ENCODE measurements around the gene ATRNL1.

ATRNL1 gene

DNA sequence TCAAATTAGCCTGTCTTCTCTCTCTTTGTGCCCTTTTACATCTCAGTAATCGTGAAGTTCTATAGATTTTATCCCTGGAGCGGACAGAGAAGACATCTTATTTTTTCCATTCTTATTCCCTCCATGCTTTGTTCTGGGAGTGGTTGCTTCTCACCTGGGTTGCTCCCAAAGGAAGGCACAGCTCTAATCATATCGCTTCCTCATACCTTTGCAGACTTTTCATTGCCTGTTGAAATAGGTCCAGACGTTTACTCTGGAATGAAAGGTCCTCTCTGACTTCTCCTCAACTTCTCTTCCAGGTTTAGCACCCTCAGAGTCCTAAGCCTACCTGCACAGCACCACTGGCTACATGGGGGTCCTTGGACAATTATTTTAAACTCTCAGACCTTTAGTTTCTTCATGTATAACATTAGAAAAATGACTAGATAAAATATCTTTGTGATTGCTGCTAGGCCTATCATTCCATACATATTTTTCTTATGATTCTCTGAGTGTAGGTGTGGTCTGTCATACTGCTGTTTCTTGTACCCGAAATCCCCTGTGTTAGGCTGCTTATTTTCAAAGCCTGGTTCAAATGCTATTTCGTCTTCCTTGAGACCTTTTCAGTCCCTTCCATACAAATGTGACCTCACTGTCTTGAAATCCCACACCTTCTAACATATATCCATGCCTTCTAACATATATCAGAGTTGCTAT lies 761.7 kb downstream of the ATRNL1 start:
- DNase-seq = no peak

DNA sequence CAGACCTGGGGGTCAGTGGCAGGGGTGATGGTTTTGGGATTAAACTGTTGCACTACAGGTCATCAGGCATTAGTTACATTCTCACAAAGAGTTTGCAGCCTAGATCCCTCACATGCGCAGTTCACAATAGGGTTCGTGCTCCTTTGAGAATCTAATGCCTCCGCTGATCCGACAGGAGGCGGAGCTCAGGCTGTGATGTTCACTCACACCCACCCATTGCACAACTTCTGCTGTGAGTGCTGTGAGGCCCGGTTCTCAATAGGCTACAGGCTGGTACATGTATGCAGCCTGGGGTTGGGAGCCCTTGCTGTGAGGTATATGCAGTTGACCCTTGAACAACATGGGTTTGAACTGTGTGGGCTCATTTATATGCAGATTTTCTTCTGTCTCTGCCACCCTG lies 763.4 kb downstream of the ATRNL1 start:
- DNase-seq = no peak

DNA sequence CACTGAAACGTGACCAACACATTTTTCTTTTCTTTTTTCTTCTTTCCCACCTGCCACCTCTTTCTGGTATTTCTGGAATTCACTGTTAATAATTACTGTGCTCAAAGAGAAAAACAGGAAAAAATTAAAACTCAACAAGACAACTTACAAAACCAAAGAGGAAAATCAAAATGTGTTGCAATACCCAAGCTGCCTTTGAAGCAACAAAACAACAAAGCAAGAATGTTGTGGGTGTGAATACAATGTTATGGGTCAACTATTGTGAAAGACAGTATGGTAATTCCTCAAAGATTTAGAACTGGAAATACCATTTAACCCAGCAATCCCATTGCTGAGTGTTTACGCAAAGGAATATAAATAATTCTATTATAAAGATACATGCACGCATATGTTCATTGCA lies 764.7 kb downstream of the ATRNL1 start:
- no peak for DNase-seq

DNA sequence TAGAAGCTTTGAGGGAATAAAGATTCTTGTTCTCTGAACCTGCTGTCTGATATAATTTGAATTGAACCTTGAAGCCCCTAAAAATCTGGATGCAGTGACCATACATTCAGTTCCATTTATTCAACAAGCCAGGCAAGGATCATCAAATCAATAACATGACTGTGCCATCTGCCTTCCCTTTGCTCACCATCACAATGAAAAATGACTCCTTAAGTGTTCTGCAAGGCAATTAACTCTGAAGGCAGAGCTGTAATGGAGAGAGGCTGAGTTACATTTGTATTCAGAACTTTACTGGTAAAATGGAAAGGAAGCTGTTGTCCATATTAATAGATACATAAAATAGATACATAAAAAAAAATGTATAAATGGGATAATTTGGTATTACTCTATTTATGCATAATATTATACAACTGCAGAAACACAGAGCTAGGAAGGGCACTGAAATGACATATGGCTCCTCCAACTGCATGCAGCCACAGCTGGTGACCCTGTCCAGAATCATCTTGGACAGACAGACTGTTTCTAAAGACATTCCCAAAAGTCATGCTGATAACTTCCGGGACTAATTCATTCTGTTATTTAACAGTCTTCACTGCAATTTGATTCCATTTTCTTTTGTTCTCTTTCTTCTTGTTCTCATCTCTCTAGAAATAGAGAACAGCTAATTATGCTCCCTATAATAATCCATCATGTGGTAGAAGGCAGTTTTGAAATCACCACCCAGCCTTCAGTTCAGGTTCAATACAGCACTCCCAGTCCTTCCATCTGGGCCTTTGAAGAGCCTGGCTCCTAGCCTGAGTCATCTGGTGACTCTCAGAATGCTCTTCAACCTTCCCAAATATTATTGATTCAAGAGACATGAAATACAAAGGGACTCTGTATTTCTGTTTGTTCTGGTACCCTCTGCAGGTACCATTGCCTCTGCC lies 767.3 kb downstream of the ATRNL1 start:
- no peak for DNase-seq

DNA sequence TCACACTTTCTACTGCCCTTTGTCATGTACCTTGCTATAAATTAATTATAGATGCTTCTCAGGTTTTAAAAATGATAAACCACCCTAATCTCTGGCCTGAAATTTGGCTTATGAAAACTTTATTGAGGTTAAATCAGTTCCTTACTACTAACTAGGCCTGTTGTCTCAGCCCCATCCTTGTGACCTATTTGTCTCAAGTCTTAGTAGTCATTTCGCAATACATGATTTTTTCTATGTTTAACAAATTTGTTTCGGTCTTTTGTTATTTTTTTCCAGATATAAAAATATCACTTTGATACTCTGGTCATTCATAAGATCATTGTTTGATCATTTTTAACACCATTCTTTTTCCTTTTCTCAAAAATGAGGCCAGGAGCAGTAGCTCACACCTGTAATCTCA lies 768.3 kb downstream of the ATRNL1 start:
- no peak for DNase-seq

DNA sequence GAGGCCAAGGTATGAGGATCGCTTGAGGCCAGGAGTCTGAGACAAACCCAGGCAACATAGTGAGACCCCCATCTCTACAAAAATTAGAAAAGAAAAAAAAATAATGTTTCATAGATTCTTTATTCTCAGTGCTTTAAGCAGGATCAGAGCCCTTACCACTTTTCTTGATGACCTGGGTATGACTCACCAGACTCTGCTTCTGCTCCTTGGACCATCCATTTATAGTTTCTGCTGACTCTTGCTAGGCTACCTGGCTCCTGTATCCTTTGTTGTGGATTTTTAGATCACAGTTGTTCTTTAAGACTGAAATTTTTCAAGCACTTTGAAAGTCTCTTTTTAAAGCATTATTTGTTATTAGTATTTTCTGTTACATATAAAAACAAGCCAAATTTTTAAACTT lies 768.7 kb downstream of the ATRNL1 start:
- no peak for DNase-seq

DNA sequence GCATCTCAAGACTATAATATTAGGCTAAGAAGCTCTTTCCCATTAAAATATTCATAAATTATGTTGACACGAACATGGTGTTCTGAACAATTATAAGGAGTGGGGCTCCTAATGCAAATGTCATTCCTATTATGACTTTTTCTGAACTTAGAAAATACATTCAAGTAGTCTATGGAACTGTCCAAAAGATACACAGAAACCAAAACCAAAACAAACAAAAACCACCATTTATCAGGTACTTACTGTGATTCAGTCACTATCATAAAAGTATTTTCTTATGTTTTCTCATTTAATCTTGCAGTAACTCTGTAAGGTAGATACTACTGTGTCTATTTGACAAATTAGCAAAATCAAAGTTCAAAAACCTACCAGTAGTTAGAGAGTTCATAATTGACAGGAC lies 773.0 kb downstream of the ATRNL1 start:
- DNase-seq = no peak

DNA sequence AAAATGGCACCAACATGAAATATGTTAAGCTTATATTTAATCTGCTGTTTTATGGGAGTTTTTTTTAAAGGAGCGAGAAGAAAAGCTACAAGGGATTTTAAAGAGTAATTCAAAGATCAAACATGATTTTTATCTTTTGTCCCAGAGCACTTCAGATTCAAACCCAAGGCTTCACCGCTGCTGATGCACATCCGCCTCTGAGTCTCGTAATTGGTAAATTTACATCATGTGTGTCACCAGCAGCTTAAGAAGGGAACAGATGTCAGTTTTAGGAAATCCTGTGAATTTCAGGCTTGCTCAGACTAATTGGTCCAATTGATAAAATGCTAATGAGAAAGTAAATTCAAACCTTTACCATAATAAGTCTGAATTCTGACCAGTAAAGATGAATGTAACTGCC lies 773.5 kb downstream of the ATRNL1 start:
- no peak for DNase-seq

DNA sequence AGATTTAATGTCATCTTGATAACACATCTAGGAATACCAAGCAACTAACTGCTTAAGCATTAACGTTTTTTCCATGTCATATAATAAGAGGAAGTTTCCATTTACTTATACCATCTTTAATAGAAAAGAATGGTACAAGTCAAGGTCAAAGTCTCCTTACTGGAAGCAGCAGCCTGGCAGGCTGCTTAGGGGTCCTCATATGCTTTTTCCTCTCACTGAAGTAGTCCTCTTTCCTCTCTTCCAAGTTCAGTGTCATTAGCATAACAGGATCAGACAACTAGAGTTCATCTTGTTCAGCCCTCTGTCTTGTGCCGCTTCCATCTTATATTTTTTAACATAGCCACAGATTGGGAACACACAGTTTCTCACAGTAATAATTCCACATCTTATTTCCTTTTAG lies 774.1 kb downstream of the ATRNL1 start:
- DNase-seq = no peak

DNA sequence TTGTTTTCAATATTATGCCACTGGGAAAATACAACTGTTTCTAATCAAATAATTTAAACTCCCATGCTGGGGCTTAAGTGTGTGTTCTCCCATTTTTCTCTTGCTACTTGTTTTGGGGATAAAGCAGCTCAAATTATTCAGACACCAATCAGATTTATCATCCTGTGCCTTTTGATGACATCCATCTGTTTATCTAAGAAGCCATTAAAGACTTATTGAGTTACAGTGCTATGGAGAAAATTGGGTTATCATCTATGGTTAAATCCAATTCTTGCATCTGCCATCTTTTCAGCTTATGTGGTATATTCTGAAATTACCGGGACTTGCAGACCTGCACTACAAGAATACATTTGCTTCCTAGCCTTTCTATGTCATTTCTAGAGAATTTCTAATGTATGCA lies 778.7 kb downstream of the ATRNL1 start:
- DNase-seq = no peak

DNA sequence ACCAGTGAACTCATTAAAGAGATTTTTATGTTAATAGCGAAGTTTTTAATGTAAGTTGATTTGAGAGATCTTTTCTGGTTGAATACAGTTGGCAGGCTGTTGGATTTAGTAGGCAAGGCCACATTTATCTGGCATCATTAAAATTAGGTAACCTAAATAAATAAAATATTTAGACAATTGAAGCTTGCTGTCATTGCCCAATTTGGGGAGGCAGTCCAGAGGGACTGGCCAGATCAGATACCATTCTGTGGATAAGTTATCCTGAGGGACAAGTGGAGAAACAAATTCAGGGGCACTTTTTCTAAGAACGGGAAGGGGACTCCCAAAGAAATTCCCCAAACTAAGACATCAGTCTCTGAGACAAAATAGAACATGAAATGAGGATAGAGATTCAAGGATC lies 782.0 kb downstream of the ATRNL1 start:
- DNase-seq = no peak

DNA sequence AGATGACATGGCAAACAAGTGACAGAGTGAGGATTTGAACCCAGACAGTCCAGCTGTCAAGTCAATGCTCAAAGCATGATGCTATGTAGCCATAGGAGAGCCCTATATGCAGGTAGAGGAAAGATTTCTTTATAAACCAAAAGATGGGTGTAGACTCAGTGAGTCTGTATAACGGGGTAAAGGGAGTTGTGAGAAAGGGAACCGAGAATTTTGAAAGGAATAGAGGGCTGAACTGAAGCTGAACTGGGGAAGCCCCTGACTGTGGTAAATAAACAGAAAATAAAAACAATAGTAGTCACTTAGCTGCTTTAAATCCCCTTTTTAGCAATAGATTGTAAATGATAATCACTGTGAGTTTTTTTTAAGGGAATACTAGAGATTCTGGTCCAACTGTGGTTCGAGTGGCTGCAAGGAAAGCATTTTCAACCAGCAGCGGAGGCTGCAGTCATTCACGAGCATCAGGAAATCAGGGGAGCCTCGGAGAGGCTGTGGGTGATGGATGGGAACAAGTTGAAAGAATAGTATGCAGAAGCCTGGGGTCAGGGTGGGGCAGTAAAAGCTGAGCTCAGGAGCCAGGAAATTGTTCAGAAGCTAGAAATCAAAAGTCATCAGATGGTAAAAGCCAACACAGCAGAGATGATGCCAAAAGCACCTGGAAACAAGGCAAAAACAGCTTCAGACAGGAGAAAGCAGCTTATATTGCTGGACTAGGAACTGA lies 786.4 kb downstream of the ATRNL1 start:
- DNase-seq = no peak

DNA sequence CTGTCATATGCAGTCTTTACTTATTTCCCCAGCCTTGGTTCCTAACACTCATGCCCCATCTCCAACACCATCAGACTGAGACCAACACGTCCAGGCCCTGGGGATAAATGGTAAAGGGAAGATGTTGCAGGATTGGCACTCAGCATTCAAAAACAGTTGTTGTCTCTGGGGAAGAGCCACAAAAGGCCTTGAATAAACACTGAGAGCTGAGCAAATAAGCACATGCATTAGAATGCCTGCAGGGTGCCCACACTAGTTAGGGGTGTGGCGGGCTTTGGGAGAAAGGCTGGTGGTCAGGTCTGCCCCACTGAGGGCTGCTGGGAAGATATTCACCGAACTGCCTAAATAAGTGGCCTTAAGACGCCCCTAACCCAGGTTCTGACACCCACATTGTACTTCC lies 788.9 kb downstream of the ATRNL1 start:
- no peak for DNase-seq

DNA sequence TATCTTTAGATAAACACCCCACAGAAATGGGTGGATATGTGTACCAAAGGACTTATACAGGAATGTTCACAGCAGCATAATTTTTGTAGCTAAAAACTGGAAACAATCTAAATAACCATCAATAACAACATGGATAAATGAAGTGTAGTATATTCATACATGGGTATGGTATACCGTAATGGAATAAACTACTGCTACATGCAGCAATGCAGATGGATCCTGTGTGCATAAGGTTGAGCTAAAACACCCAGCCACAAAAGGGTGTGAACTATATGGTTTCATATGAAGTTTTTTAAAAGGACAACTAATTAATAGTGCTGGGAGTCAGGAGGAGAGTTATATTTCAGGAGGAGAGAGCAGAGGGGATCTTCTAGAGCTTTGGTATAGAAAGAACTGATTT lies 790.2 kb downstream of the ATRNL1 start:
- DNase-seq = no peak

DNA sequence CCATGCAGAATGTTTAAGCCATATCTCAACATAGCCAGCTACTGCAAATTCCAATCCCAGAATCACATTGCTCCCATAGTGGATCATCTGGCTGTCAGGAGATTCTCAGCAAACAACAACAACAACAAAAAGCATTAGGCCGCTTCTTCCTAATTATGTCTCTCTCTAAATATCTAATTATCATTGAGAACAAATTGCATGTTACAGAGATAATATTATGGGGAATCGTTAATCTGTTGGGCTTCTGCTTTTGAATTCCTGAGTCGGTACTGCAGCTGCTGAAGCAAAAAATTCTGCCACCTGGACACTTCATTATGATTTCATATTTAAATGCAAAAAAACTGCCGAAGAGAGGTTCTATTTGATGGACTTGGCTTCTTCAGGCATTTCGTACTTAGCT lies 791.2 kb downstream of the ATRNL1 start:
- DNase-seq = no peak

DNA sequence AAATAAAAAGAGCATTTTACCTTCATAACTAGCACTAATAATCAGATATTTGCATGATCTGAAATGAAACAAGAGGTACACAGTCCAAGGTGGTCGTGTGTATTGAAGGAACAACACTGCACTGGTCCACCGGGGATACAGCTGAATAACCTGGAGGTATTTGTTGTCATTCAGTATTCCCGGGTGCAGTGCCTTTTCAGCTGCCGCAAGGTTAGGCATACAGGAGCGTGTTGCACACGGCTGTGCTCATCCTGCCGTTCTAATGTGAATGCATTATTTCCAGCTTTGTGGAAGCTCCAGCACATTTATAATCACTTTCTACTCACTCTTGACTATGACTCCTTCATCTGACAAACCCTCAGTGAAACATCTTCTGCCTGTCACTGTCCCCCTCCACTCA lies 802.0 kb downstream of the ATRNL1 start:
- DNase-seq = no peak

DNA sequence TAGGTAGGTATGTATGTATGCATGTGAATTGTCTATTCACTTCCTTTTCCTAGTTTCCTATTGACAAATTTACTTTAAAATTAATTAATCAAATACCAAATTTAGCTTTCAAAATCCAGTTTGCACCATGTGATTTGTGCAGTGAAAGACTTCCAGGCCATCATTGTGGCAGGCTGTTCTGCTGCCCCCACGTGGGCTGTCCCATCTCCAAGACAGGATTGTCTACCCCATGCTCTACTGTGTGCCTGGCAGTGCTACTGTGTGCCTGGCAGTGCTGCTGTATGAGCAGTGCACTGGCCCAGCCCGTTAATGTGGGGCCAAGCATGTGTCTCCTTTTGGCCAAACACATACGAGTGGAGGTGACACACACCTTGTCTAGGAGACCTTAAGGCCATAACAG lies 805.1 kb downstream of the ATRNL1 start:
- DNase-seq = no peak

DNA sequence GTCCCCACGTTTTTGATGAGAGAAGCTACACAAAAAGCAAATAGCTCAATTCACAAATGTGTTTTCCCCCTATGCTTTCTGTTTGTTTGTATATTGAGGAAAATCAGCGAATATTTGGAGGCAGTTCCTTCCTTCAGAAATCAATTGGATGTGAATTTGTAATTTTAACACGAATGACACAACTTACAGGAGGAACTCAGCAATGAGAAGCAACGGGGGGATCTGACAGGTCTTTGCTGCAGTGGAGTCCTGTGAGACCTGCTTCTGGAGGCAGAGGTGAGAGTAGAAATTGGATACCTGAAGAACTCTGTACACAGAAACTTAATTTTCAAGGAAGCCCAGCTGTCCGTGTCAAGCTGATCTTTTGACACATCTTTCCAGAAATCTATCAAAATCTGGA lies 809.4 kb downstream of the ATRNL1 start:
- no peak for DNase-seq

DNA sequence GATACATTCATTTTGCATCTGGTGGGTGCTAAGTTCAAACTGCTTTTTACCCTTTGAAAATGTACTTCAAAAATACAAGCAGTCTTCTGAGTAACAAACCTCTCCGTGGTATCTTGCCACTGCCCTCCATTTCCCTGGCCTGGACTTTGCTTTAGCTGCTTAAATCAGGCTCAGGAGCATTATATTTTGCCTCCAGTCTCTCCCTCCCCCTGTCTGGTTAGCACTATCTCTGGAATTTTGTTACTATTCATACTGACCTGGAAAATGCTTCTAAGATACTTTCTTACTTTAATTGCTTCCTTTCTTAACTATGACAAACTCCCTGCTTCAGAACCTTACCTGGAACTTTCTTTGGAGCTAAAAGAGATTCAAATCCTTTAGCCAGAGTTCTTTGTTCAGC lies 810.0 kb downstream of the ATRNL1 start:
- no peak for DNase-seq

DNA sequence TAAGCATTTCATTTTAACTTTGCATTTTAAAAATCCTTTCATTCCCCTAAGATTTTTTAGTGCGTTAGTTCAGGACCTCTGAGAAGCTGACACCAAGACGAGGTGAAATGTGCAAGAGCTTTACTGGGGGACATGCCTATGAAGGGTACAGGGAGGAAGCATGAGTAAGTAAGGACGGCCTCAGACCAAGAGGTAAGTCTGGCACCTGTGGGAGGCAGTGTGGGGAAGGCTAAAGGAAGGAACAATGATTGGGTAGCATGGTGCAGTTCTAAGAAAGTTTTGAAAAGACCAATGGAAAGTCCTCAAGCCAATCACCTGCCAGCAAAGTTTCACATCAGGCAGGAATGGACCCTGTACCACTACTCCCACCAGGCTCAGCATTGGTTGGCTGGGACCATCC lies 810.7 kb downstream of the ATRNL1 start:
- DNase-seq = no peak

DNA sequence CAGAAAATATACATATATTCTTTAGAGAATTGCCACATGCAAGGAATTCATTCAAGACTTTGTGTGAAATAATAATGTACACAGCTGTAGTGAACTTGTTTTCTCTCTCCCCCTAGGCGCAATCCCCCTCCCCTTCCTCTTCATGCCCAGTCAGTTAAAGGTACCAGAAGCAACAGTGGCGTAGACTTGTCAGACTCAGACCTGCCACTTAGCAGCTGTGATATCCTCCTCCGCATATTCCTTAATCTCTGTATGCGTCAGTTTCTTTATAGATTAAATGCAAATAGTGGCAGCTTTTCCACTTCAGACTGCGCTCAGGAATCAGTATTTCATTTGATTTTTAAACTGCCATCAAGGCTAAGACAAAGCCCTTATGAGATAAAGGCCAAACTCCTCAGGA lies 815.9 kb downstream of the ATRNL1 start:
- DNase-seq = no peak

DNA sequence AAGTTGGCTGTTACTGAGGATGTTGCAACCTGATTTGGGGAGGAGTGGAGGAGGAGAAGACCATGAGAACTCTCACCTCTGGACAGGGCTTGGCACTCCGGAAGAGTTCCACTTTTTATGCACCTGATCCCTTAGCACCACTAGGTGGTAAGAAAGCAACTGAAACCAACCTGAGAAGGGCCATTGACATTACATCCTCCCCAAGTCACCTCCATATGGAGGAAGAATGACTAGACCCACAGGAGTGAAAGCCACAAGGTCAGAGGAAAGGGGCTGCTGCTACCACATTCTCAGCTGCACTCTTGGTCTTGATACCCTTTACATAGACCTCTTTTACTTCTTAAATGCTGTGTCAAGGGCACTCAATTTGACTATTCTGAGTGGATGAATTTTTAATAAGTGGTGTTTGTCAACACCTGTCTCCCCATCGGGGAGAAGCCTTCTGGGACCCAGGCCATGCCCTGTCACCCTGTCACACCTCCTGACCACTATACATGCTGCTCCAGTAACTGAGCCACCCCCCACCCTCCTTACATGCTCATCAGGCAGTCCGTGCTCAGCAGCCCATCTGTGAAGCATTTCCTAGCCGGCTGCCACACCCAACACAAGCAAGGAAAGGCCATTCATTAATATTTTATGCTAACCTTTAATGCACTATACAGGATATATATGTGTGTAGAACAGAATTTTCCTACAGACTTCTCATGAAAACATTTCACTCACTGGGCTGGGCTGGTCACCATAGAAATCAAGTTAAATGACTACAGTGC lies 817.0 kb downstream of the ATRNL1 start:
- no peak for DNase-seq

DNA sequence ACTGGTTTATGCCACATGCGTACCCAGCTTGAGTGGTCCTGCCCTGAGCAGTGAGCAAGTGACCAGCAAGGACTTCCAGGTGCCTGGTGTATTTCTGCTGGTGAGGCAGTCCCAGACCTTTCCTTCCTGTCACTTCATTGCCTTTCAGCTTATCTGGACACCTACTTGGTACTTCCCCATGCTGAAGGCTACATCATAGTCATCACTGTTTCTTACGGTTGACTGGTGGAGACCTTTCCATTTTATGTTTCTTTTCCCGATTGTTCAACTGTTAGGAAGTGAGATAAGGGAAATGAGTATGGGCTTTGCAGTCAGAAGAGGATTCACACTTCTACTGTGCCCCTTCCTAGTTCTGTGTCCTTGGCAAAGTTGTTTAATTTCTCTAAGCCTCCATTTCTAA lies 821.3 kb downstream of the ATRNL1 start:
- DNase-seq = no peak
